ENCODE measurements around the gene SOCS7. TPM values are rescaled to one million over a fixed set of nuclear protein-coding genes. Genes with fewer than 3 reads are reported as not detected.

The SOCS7 gene
- total RNA-seq, 1 donor from 2014 or later: 11.3 TPM

DNA sequence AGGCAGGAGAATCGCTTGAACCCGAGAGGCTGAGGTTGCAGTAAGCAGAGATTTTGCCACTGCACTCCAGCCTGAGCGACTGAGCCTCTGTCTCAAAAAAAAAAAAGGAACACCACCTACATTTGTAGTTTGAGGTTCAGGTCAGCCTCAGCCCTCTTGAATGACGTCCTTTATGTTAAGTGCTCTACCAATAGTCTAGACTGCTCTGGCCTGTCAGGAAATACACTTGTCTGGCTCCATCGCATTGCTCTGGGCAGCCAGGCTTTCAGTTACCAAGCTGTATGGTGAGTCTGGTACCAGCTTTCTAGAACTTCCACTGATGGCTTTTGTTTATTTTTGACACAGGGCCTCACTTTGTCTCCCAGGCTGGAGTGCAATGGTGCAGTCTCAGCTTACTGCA is 11.4 kb downstream of the SOCS7 start:
- no peak for DNase-seq

DNA sequence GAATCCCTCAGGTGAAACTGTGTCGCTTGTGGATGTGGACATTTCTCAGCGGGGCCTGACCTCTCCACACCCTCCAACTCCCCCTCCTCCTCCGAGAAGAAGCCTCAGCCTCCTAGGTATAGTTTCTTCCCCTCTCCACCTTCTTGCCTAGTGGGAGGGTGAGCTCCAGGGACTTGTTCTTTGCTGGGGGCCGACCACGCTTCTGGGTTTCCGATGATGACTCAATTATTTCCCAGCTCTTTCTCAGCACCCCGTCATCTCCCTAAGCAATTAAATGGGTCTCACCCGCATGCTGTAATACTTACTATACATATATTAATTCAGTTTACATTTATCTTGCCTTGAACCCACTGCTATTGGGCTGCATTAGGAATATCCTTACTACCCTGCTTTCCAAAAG is 13.1 kb downstream of the SOCS7 start:
- DNase-seq: no peak

DNA sequence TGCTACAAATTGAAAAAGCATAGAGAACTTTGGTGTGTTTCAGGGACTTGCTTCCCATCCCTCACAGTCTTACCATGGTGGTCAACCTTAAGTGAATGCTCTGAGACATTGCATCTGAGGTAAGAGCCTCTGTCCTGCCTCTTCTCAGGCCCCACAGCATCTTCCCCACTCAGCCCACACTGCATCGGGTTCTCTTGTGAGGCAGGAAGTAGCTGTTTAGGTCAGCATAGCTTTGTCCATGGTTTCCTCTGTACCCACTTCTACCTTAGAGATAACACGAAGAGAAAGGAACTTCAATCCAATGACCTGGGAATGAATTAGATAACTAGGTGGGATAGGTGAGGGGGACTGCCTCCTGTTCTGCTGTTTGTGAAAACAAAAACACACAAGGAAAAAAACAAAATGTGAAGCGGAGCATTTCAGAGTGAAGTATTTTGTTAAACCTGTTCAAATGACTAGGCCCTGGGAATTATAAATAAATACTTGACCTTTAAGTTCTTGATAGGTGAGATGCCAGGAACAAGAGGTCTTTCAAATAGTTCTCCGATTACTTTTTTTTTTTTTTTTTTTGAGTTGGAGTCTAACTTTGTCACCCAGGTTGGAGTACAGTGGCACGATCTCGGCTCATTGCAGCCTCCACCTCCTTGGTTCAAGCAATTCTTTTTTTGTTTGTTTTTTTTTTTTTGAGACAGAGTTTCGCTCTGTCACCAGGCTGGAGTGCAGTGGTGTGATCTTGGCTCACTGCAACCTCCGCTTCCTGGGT is 17.7 kb downstream of the SOCS7 start:
- no peak for DNase-seq

DNA sequence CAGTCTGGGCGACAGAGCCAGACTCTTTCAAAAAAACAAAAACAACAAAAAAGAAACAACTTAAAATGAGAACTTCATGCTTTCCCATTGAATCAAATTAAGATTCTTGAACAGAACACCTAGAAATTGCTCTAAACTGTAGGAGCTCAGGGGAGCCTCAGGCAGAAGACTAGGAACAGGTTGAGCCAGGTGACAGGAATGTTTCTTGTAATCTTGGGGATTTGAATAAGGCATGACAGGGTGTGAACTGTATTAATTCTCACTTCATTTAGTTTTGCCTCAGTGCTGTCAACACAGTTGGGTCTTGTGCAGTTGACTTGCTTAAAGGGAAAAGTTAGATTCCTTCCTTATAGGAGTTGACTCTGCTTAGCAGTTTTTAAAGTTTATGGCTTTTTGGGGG is 27.8 kb downstream of the SOCS7 start:
- no peak for DNase-seq

DNA sequence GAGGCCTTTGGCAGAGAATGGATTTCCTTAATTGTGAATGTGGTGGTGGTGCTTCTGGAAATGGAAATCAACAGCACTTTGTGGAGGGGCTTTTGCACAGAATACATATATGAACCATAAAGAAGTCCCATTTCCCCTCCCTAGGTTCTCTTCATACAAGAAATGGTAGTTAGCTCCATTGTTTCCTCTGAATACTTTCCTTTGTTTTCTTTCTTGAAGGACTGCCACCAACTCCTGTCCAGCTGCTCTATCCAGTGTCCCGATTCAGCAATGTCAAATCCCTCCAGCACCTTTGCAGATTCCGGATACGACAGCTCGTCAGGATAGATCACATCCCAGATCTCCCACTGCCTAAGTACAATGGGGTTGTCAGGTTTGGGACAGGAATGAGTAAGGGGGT is 43.4 kb downstream of the SOCS7 start:
- no peak for DNase-seq

DNA sequence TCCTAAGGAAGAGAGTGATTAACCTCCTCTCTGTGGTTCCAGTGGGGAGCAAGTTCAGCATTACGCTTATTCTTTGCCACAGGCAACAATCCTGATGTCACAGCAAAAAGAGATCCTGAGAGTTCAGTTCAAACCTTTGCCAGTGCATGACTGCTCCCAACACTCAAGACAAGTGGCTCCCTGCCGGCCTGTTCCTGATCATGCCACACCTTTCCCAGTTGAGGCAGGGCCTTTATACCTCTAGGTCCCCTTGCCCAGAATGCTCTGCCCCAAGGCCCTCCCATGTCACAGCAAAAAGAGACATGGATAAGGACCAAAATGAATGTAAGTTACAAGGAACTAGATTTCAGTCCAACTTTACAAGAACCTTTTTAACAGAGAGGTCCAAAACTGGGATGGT is 45.6 kb downstream of the SOCS7 start:
- DNase-seq: no peak

DNA sequence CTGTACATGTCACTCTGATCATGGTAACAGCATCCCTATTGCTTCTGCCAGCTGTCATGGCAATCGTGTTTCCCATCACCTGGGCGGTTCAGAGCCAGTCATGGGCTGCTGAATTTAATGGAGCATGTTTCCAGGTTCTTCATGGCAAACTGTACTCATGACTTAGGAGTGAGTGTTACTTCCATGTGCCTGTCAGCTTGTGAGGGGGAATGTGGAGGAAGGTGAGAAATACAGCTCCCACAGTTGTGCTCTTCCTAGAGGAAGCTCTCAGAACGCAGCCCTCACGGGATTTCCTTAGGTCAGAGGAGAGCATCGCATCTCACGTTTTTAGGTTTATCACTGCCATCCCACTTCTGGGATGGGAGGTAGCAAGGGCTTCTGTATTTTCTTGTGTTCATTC is 48.6 kb downstream of the SOCS7 start:
- no peak for DNase-seq

DNA sequence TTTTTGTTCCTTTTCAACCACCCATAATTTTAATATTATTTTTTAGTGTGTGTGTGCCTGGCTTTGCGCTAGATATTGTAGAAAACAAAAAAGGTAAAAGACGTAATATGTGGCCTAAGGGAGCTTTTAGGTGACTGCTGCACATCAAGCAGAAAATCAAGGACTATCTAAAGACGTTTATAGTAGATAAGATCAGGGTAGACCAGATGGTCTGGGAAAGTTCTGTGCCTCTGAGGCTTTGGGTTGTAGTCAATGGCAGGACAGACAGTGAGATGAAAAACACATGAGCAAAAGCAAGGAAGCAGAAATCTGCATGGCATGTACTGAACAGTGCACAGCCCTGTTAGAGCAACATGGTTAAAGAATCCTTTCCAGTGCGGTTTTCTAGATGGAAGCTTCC is 49.8 kb downstream of the SOCS7 start:
- DNase-seq: no peak

DNA sequence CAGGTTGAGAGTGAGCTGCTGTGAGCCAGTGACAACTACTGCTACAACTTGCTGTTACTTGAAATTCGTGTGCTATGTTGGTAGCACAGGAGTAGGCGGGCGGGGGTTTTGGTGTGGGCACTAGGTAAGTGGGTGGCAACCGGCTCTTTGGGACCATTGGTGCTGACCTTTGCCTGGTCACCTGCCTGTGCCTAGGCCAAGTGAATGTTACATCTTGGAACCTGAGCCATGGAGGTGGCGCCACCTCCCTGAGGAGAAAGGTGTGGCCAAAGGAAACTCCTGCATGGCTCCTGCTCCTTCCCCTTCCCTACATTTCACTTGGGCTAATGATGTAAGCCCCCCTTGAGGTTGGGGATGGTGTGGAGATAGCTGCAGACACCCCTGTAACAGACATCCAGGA is 51.3 kb downstream of the SOCS7 start:
- DNase-seq: no peak

DNA sequence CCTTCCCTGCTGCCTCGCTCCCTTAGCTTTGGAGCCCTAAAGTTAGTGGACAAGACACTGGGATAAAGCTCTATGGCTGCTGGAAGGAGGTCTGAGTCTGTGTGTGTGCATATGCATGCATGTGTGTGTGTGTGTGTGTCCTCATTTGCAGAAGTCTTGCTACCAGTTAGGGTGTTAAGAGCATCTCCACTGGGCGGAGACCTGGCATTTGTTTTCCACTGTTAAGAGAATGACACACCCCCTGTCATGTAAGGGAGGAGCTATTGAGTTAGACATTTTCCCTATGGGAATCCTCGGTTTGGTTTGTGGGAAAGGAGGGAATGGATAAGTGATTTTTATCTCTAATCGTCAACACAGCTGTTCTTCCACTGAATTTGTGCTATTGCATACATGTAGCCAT is 51.8 kb downstream of the SOCS7 start:
- peak; percentile 28 for DNase-seq

DNA sequence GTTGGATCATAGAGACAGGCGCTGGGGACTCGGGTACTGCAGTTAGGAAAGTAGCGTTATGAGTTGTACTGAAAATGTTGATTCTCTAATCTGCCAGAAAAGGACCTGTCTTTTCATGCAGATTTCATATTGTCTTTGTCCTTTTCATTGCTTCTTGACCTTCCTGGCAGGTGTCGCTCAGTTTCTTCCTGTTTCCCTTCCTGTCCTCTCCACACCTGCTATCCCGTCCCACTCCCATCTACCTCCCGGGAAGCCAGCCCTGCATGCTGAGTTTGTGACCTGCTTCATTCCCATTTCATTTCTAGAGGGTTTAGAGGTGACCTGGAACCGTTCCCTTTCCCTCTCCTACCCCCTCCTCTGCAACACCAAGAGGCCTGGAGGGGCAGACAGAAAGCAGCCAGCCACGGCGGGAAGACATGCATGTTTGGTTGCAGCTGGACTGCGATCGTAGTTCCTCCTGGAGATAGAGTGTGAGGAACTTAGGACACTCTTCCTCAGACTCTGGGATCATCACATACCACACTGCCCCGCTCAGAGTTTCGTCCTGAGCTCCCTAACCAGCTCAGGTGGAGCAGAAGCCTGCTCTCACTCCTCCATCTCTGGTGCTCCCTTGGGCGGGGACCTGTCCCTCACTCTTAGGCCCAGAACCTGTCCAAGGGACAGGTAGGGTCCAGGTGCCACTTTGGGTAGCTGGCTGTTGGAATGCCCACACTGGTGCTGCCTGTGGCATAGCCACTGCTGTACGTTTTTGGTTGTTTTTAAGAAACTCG is 52.7 kb downstream of the SOCS7 start:
- no peak for DNase-seq

DNA sequence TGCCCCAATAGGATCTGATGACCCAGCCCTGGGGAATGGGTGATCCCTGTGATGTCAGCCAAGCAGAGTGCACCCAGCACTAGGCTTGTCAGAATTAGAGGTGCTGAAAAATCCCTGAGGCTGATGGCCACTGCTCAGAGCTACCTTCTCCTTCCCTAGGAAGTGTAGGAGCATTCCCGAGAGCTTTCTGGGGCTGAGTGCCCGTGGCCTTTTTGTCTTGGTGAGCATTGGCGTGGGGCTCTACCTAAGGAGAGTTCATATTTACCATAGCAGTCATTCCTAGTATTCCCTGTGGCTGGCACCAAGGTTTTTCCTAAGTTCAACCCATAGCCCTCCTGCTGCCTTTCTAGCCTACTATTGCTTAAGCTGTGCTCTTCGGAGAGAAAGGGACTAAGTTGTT is 54.0 kb downstream of the SOCS7 start:
- DNase-seq: no peak

DNA sequence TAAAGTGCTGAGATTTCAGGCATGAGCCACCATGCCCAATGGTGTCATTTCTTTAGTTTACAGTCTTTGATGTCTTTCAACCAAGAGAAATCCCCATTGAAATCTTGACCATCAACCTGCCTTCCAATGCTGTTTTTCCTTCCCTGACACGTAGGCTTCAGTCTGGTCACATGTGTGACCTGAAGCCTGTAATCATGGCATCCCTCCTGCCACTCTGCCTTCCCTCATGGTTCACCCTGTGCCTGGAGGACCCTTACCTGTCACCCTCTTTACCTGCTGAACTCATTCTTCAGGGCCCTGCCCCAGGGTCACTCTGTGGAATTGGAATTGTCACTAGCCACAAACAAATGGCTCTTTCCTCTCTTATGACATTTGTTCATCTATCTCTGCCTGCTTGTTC is 58.6 kb downstream of the SOCS7 start:
- no peak for DNase-seq

DNA sequence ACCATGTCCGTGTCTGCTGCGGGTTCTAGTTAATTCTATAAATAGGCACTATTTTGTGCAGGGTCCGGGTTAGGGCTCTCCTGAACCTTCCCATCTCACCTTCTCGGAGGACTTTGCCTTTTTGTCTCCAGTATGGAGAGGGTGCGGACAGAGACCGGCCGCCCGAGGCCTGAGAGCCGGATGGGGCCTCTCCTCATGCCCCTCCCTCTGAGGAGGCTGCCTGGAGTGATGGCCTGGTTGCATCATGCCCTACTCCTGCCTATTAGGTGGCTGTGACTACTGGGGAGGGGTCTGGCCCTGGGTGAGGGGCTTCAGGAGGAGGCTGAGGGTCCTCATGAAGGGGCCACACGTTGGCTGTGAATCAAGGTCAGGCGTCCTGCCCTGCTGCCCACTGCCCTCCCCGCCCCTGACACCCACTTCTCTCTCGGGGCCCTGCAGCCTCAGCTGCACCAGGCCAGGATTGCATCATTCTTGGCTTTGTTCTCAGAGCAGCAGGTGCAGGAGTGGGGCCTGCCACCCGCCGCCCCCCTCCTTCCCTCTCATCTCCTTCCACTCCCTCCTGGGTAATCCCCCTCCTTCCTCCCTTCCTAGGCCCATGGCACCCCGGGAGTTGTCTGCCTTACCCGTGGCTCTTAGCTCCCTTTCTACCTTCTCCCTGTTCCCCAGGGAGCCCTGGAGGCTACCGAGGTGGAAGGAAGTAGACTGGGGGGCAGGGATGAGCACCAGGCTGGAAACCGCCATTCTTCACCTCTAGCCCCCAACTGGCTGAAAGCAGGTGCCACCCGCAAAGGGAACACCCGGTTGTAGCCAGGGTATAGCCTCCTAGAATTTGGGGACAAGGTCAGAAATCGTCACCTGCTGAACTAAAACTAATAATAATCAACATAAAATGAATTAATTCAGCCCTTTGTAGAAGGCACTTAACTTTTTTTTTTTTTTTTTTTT is 63.9 kb downstream of the SOCS7 start:
- DNase-seq: no peak

DNA sequence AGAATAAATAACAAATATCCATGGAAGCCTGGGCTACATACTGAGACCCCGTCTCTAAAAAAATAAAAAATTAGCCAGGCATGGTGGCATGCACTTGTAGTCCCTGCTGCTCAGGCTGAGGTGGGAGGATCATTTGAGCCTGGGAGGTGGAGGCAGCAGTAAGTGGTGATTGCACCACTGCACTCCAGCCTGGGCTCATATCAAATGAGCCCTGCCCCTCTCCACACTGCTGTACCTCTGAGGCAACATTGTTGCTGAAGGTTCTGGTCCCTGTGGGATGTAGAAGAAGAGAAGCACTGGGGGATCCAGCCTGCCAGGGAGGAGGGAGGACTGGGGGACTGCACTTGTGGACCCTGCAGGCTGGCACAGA is 65.2 kb downstream of the SOCS7 start:
- no peak for DNase-seq

DNA sequence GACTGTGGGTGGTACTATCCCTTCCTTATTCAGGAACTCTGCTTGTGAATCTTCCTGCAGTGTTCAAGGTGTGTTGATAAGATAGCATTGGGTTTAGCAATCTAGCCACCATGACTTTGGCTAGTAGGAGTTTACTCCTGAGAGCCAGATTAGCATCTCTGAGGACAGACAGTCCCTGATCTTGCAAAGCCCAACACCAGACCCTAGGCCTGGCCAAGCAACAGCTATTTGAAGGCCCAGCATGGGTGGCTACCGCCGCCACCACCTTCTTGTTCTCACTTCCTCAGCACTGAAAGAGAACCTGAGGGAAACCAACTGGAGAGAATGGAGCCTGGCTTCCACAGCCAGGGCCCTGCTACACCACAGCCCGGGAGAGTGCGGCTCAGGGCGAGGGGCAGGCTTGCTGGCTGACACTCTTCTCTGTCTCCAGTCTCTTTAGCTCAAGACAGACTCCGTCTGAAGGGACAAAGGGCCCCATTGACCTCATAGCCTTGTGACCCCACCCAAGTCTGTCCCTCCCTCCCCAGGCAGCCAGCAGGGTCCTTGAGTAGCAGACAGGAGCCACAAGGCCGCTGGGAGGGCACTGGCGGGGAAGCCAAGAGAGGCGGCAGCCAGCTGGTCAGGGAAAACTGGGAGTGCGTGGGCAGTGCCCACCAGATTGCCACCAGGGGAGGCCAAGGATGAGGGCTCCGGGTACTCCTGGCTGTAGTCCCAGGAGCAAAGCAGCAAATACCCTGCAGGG is 65.7 kb downstream of the SOCS7 start:
- no peak for DNase-seq

DNA sequence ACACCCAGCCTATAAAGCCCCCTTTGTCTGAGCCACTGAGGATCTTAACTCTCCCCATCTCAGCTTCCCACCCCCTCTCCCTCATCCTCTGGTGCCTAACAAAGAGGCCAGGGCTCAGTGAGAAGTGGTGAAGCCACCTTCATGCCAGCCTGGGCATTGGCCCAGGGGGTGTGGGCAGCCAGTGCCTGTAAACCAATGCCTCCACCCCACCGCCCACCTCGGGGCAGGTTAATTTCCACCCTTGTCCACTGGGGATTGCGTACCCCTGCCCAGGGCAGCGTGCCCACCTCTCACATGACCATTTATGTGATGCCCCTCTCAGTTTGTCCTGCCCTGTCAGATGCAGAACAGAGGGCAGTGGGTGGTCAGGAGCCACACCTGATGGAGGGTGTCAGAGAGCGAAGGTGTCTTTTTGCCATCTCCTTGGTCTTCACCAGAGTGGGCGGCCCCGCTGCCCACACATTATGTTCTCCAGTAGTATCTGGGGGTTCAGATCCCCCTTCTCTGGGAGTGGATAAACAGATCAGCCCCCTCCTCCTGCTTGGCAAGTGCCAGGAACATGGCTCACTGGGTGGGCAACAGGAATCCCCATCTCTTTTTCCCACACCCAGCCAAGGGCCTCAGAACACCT is 66.5 kb downstream of the SOCS7 start:
- DNase-seq: no peak

DNA sequence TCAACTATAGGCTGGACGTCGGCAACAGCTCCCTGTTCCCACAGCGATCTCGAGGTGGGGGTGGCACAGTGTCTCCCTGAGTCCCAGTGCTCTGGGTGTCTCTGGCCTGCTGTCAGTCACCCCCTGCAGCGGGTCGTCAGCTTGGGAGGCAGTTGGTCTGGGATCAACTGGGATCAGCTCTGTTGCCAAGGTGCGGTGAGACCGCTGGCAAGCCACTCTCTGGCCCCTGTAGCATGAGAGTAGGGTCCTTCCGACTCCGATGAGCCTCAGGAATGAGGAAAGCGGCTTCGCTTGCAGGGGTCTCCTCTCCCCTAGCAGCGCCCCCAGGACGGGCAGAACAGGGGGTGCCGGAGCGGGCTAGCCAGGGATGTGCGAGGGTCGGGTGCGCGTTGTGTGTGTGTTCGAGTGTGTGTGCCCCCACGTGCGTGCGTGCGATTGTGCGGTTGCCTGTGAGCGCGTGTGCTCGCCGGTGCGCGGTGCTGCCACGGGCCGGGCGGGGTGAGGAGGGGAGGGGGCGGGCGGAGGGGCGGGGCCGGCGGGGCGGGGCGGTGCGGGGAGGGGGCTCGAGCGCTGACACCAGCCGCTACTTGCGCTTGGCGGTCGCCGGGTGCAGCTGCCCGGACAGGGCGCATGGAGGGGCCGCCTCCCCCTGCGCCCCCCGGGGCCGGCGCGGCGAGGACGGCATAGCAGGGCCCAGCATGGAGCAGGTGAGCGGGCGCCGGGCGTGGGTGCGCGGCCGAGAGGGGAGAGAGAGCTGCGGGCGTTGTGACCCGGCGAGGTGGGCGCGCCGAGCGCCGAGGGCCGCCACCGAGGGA is 67.3 kb downstream of the SOCS7 start:
- no peak for DNase-seq

DNA sequence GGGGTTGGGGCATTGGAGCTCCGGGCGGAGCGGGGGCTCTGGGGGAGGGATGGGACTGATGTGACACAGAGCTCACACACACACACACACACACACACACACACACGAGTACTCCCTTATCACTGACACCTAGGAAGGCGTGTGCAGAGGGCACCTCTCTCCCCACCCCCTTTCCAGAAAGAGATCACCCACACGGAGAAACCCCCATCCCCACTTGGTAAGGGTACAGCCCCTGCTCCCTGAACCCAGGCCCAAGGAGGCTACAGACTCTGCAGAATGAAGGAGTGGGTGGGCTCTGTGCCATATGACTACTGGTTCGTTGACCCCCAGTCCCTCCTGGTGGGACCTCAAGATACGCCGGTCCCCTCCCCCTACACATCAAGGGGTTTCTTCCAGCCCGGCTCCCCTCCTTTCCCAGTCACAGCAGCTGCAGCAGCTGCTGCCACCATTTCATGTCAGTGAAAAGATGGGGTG is 67.9 kb downstream of the SOCS7 start:
- DNase-seq: no peak

DNA sequence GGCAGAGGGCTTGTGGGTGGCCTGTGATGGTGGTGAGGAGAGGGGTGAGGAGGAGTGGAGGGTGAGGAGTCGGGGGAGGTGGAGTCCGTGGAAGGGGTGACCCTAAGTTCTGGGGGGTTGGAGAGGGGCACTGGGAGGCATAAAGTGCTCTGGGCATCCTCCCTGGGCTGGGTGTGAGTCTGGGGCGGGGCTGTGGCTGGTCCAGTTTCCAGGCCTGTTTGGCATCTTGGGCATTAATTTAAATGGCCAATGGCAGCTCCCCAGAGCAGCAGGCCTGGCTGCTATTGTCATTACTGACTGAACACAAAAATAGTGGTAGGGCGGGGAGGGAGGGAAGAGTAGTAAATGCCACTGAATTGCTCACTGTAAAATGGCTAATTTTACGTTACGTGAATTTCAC is 68.9 kb downstream of the SOCS7 start:
- no peak for DNase-seq
